CD1c-positive myeloid dendritic cell (primary cell): ENCODE results near the gene DPP9.

Source experiments
- DNase-seq: peaks from one replicate; pipeline ENCODE4 v3.0.0-alpha.2; 2016; ENCODE audit errors: extremely low spot score

The DPP9 gene

GRCh38 chr19:4657262-4657661 is 66.4 kb downstream of the DPP9 start:
- DNase-seq = no peak

GRCh38 chr19:4656102-4656501 is 67.5 kb downstream of the DPP9 start:
- DNase-seq = no peak

- DNase-seq = peak; percentile 63
Measured at GRCh38 chr19:4654437-4655361, 68.9 kb downstream of the DPP9 start.

- no peak for DNase-seq
Measured at GRCh38 chr19:4653793-4654436, 69.7 kb downstream of the DPP9 start.

- no peak for DNase-seq
Measured at GRCh38 chr19:4652075-4652474, 71.6 kb downstream of the DPP9 start.

GRCh38 chr19:4650159-4650558 is 73.5 kb downstream of the DPP9 start:
- no peak for DNase-seq

GRCh38 chr19:4649392-4650047 is 74.1 kb downstream of the DPP9 start:
- DNase-seq = no peak

- DNase-seq = no peak
Measured at GRCh38 chr19:4647676-4648644, 75.7 kb downstream of the DPP9 start.

- no peak for DNase-seq
Measured at GRCh38 chr19:4645718-4646117, 77.9 kb downstream of the DPP9 start.

GRCh38 chr19:4642625-4643024 is 81.0 kb downstream of the DPP9 start:
- DNase-seq = no peak

- no peak for DNase-seq
Measured at GRCh38 chr19:4641132-4641531, 82.5 kb downstream of the DPP9 start.

GRCh38 chr19:4640247-4641000 is 83.2 kb downstream of the DPP9 start:
- no peak for DNase-seq

GRCh38 chr19:4639531-4640246 is 84.0 kb downstream of the DPP9 start:
- DNase-seq = no peak

- DNase-seq = peak; percentile 99
Measured at GRCh38 chr19:4638828-4639530, 84.7 kb downstream of the DPP9 start, which contains the start of gene TNFAIP8L1. Gene TNFAIP8L1 (plus strand): TSS chr19:4639516. CDS start chr19:4651870, 12,354 bp downstream.

GRCh38 chr19:4638317-4638716 is 85.3 kb downstream of the DPP9 start:
- no peak for DNase-seq

GRCh38 chr19:4636761-4637160 is 86.9 kb downstream of the DPP9 start:
- no peak for DNase-seq

- peak; percentile 79 for DNase-seq
Measured at GRCh38 chr19:4636151-4636717, 87.4 kb downstream of the DPP9 start.

- no peak for DNase-seq
Measured at GRCh38 chr19:4635754-4636116, 87.9 kb downstream of the DPP9 start.
